NB4 (cell line): ENCODE results near the gene PRRC2A.

Source experiments
- CTCF ChIP-seq: IDR thresholded peaks from one replicate; pipeline ENCODE4 v1.5.1; 2012; ENCODE audit warnings: low read depth, low read length
- MAX ChIP-seq: IDR thresholded peaks from 2 replicates; pipeline ENCODE4 v1.6.1; 2011; ENCODE audit warnings: low read depth, low read length
- POLR2A ChIP-seq: IDR thresholded peaks from 2 replicates; pipeline ENCODE4 v1.6.1; 2011; ENCODE audit warnings: mild to moderate bottlenecking; ENCODE audit not compliant: insufficient read length; ENCODE audit errors: extremely low read depth

- TF ChIP-seq CTCF (no peak), MAX (no peak), POLR2A (no peak)
Measured at GRCh38 chr6:31686483-31686882, 66.0 kb downstream of the PRRC2A start.
